Activated CD8-positive, alpha-beta memory T cell treated with anti-CD3 and anti-CD28 coated beads for 24 hours (primary cell): ENCODE measurements around the gene ZNF217.
"Not testable (repeated sequence)": the region's sequence is repeated elsewhere in the genome, so short reads cannot be mapped to it uniquely, and the experiment has no call there.

ENCODE experiments used
- DNase-seq: peaks from one replicate; pipeline ENCODE4 v3.0.0-alpha.2; 2020

The ZNF217 gene

DNA sequence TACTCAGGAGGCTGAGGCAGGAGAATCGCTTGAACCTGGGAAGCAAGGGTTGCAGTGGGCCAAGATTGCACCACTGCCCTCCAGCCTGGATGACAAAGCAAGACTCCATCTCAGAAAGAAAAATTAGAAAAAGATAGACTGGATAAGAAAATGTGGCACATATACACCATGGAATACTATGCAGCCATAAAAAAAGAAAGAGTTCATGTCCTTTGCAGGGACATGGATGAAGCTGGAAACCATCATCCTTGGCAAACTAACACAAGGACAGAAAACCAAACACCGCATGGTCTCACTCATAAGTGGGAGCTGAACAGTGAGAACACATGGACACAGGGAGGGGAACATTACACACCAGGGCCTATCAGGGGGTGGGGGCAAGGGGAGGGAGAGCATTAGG lies 70.0 kb downstream of the ZNF217 start:
- not testable (repeated sequence) for DNase-seq

- DNase-seq = peak; percentile 9
Measured at GRCh38 chr20:53522696-53523095, 70.9 kb downstream of the ZNF217 start.

GRCh38 chr20:53522026-53522425 lies 71.6 kb downstream of the ZNF217 start:
- no peak for DNase-seq

GRCh38 chr20:53521421-53521820 lies 72.2 kb downstream of the ZNF217 start:
- DNase-seq = peak; percentile 11

DNA sequence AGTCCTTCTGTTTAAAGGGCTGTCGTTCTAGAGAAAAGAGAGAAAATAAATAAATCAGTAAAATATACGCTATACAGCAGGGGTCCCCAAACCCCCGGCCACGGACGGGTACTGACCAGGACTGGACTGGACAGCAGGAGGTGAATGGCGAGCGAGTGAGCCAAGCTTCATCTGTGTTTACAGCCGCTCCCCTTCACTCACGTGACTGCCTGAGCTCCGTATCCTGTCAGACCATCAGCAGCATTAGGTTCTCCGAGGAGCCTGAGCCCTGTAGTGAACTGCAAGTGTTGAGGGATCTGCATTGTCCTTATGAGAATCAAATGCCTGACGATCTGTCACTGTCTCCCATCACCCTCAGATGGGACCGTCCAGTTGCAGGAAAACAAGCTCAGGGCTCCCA lies 76.5 kb downstream of the ZNF217 start:
- DNase-seq = peak; percentile 28
